ENCODE data around the gene KLHDC1.

KLHDC1 gene

GRCh38 chr14:49796025-49796424 lies 103.1 kb downstream of the KLHDC1 start:
- no peak for DNase-seq
